Activated T-cell treated with anti-CD3 and anti-CD28 coated beads, Interleukin-2, amount 50 U/mL, for 4 hours (primary cell): ENCODE data around the gene CLDN6. TPM values are rescaled to one million over a fixed set of nuclear protein-coding genes. Genes with fewer than 3 reads are reported as not detected.

Experiments used
- ATAC-seq, 2 donors: fragments of 200-7000 bp; cut with Tn5 transposase; one replicate each; pipeline ENCODE4 v1.10.0; 2021
- DNase-seq: peaks from one replicate; pipeline ENCODE4 v3.0.0-alpha.2; 2020
- H3K27me3 Mint-ChIP-seq: one replicate; pipeline ENCODE4 v1.8.0; 2021; ENCODE audit warnings: low read depth, mixed read lengths
- H3K36me3 Mint-ChIP-seq: one replicate; pipeline ENCODE4 v1.8.0; 2022; ENCODE audit warnings: mixed read lengths; ENCODE audit not compliant: insufficient read depth
- H3K4me1 Mint-ChIP-seq: one replicate; pipeline ENCODE4 v1.8.0; 2021; ENCODE audit warnings: low read depth, mixed read lengths
- H3K4me3 Mint-ChIP-seq: one replicate; pipeline ENCODE4 v1.8.0; 2021; ENCODE audit warnings: mild to moderate bottlenecking, moderate library complexity, mixed read lengths
- H3K9me3 Mint-ChIP-seq: one replicate; pipeline ENCODE4 v1.8.0; 2021; ENCODE audit warnings: mixed read lengths
- total RNA-seq, 3 donors: library from RNA; stranded (reverse); gene quantifications; one replicate each; pipeline ENCODE4 v1.2.1, GENCODE V29; 2021

The CLDN6 gene
- total RNA-seq, 3 donors from 2014 or later = 0.18 to 0.30 (median 0.22) TPM

DNA sequence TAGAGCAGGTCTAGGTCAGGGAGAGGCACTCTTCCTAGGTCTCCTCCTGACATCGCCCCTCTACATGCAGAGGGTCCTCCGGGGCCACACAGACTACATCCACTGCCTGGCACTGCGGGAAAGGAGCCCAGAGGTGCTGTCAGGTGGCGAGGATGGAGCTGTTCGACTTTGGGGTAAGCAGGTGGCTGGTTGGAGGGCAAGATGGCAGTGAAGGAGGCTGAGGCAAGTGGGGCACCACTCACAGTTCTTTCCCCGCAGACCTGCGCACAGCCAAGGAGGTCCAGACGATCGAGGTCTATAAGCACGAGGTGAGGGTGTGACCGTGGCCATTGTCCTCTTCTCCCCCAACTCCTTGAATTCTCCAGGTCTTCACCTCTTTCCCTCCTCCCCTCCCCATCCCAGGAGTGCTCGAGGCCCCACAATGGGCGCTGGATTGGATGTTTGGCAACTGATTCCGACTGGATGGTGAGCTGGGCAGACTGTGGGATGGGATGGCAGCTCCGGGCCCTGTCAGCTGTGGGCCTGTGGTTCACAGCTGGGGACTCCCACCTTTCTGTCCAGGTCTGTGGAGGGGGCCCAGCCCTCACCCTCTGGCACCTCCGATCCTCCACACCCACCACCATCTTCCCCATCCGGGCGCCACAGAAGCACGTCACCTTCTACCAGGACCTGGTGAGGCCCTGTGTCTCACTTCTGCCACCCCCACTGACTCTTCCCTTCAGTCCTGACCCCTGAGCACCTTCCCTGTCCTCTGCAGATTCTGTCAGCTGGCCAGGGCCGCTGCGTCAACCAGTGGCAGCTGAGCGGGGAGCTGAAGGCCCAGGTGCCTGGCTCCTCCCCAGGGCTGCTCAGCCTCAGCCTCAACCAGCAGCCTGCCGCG, 8.9 kb upstream of the CLDN6 start:
- Mint-ChIP-seq H3K9me3 (no peaks in the 10 kb centered on the region), H3K4me1 (peaks cover 40% of the 10 kb centered on the region), H3K36me3 (peaks cover 13% of the 10 kb centered on the region), H3K27me3 (peaks cover 17% of the 10 kb centered on the region), H3K4me3 (no peak overlapping the region)
- DNase-seq = no peak
- no peak for ATAC-seq

DNA sequence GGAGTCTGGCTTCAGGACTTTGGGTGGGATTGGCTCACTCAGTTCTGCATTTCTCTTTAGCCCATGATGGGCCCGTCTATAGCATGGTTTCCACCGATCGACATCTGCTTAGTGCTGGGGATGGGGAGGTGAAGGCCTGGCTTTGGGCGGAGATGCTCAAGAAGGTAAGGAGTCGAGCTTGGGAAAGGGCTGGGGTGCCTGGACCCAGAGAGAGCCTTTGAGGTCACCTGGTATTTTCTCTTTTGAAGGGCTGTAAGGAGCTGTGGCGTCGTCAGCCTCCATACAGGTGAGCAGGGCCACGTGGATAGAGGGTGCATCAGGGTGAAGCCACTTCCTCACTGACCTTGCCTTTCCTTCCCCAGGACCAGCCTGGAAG, 8.0 kb upstream of the CLDN6 start:
- peaks cover 14% of the 10 kb centered on the region for H3K27me3 Mint-ChIP-seq
- H3K9me3 Mint-ChIP-seq = no peaks in the 10 kb centered on the region
- peaks cover 47% of the 10 kb centered on the region for H3K4me1 Mint-ChIP-seq
- H3K36me3 Mint-ChIP-seq = peaks cover 13% of the 10 kb centered on the region
- no peak overlapping the region for H3K4me3 Mint-ChIP-seq
- ATAC-seq (no peak), DNase-seq (no peak)

DNA sequence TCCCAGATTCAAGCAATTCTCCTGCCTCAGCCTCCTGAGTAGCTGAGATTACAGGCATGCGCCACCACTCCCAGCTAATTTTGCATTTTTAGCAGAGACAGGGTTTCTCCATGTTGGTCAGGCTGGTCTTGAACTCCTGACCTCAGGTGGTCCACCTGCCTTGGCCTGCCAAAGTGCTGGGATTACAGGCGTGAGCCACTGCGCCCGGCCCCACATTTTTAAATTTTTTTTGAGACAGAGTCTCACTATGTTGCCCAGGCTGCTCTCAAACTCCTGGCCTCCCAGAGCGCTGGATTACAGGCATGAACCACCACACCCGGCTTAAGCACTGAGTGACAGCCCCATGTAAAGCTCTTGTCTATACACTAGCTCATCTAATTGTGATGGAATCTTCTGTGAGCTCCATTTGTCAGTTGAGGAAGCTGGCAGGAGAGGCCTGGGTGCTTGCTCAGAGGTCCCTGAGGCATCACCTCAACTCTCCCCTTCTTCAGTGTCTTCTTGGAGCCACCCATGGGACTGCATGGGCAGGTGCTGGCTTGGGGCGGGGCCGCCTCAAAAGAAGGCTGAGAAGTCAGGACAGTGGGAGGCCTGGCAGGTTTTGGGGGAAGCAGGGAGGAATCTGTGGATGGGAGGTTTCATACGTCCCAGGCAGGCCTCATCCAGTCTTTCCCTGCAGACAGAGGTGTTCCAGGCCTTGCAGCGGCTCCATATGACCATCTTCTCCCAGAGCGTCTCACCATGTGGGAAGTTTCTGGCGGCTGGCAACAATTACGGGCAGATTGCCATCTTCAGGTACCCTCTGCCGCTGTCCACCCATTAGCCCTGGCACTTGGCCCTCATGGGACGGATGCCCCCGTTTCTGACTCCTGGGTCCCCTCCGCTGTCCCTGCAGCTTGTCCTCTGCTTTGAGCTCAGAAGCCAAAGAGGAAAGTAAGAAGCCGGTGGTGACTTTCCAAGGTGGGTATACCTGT, 7.3 kb upstream of the CLDN6 start:
- DNase-seq (no peak), ATAC-seq (no peak)
- H3K4me3 Mint-ChIP-seq = peak overlapping the region; percentile 37
- peaks cover 50% of the 10 kb centered on the region for H3K4me1 Mint-ChIP-seq
- H3K36me3 Mint-ChIP-seq = peaks cover 13% of the 10 kb centered on the region
- no peaks in the 10 kb centered on the region for H3K9me3 Mint-ChIP-seq
- peaks cover 11% of the 10 kb centered on the region for H3K27me3 Mint-ChIP-seq

DNA sequence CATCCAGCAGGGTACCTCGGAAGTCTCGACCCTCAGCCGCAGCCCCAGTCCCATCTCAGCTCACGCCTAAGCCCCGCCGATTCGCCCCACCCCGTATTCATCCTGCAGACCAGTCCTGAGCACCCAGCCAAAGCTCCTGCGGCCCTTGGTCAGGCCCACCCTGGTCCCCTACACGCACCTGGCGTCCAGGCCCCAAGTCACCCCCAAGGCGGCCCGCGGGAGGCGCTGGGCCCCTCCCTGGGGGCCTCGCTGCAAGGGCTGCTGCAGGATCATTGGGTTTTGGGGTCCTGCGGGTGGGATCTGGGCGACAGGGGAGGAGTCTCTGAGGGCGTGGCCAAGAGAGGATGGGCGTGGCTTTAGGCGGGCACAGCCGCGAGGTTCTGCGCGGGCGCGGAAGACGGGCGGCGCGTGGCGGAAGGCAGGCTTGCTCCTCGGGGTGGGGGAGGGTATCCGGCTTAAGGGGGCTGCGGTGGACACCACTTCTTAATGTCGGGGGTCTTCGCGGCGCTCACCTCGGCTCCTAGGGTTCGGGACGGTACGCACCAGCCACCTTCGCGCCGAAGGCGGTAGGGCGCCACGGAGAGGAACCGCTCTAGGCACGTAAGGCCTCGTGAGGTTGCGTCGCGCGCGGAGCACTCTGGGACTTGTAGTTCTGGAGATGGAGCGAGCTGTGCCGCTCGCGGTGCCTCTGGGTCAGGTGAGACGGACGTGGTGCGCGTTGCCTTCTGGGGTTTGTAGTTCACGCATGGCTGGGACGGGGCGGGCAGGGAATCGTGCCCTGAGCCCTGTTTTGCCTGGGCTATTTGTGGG, 5.9 kb upstream of the CLDN6 start, which contains the start of the genes HCFC1R1 and THOC6:
Gene HCFC1R1 (minus strand): TSS at position 274 of the 810 bp plus-strand sequence. CDS start 1 bp downstream, at position 273.
Gene THOC6 (plus strand): TSS at position 367 of the 810 bp plus-strand sequence. CDS start 292 bp downstream, at position 659.
- Mint-ChIP-seq H3K4me1 (peaks cover 48% of the 10 kb centered on the region), H3K4me3 (peak within 1 kb of the TSS; percentile 87), H3K9me3 (no peaks in the 10 kb centered on the region), H3K27me3 (peaks cover 2% of the 10 kb centered on the region), H3K36me3 (peaks cover 13% of the 10 kb centered on the region)
- ATAC-seq = peak; percentile 79 to 80
- peak; percentile 93 for DNase-seq

DNA sequence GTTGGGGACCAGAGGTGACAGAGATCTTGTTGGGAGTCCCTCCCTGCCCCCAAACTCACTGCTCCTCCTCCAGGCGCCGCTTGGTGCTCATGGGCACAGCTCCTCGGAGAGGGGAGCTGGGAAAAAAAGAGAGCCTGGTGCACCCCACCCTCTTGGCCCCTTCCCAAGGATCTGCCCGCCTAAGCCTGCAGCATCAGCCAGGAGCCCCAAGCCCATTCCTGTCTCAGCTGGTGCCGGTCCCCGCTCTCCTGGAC, 5.4 kb upstream of the CLDN6 start:
- peaks cover 13% of the 10 kb centered on the region for H3K36me3 Mint-ChIP-seq
- DNase-seq (no peak), ATAC-seq (no peak)
- H3K4me1 Mint-ChIP-seq = peaks cover 50% of the 10 kb centered on the region
- H3K27me3 Mint-ChIP-seq = peaks cover 2% of the 10 kb centered on the region
- H3K4me3 Mint-ChIP-seq = peak overlapping the region; percentile 87
- H3K9me3 Mint-ChIP-seq = no peaks in the 10 kb centered on the region

DNA sequence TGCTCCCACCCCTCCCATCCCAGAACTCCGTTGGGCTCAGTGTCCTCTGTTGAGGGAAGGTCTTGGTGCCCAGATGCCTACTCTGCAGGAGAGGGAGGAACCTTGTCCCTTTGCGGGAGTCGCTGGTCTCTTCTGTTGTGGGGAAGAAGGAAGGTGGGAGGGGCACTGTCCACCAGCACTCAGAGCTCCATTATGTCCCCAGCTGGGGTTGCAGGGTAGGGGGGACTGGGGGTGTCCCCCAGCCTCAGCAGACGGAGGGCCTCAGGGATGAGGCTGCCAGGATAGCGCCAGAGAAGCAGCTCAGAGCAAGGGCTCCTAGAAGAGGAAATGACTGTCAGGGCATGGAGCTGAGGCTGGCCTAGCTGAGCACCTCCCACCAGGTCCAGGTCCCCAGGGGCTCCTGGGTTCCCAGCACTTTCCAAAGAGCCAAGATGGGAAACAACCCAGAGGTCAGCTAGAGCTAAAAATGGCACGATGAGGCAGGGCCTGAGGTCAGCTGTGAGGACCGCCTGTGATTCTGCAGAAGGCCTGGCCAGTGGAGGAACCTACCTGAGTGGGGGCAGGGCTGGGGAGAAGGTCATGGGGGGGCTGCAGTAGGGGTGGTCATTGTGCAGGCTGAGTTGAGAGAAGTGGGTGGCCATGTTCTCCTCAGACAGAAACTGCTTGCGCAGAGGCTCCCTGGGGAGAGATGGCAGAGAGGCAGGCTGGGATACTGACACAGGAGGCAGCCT, 4.9 kb upstream of the CLDN6 start:
- Mint-ChIP-seq H3K36me3 (peaks cover 13% of the 10 kb centered on the region), H3K9me3 (no peaks in the 10 kb centered on the region), H3K27me3 (peaks cover 2% of the 10 kb centered on the region), H3K4me3 (peak overlapping the region; percentile 87), H3K4me1 (peaks cover 53% of the 10 kb centered on the region)
- no peak for ATAC-seq
- no peak for DNase-seq

DNA sequence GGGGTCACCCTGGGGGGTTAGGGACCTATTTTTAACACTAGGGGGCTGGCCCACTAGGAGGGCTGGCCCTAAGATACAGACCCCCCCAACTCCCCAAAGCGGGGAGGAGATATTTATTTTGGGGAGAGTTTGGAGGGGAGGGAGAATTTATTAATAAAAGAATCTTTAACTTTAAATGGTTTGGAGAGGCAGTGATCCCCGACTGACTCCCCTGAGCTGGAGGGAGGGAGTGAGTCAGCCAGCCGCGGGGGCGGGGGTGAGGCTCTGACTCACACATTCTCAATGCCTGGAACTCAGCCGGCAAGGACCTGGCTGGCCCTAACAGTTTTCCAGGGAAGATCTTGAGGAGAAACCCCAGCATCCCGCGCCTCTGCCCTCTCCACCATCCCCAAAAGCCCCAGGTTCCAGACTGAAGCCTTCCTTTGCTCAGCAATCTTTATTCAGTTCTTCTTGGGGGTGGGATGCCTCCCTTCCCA, 4.3 kb upstream of the CLDN6 start:
- peak overlapping the region; percentile 87 for H3K4me3 Mint-ChIP-seq
- peaks cover 53% of the 10 kb centered on the region for H3K4me1 Mint-ChIP-seq
- no peaks in the 10 kb centered on the region for H3K9me3 Mint-ChIP-seq
- ATAC-seq (peak; percentile 39 to 46), DNase-seq (peak; percentile 93)
- peaks cover 13% of the 10 kb centered on the region for H3K36me3 Mint-ChIP-seq
- H3K27me3 Mint-ChIP-seq = peaks cover 2% of the 10 kb centered on the region

DNA sequence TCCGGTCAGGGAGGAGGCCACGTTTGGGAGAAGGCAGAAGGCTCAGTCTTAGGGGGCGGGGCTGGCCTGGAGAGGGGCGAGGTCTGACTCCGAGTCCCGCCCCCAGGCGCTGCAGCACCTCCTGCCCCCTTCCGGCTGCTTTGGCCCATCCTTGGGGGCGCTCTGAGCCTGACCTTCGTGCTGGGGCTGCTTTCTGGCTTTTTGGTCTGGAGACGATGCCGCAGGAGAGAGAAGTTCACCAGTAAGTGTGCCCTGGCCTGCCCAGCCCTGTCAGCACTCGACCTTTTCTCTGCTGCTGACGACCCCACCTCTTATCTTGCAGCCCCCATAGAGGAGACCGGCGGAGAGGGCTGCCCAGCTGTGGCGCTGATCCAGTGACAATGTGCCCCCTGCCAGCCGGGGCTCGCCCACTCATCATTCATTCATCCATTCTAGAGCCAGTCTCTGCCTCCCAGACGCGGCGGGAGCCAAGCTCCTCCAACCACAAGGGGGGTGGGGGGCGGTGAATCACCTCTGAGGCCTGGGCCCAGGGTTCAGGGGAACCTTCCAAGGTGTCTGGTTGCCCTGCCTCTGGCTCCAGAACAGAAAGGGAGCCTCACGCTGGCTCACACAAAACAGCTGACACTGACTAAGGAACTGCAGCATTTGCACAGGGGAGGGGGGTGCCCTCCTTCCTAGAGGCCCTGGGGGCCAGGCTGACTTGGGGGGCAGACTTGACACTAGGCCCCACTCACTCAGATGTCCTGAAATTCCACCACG, 3.6 kb upstream of the CLDN6 start:
- no peaks in the 10 kb centered on the region for H3K9me3 Mint-ChIP-seq
- peaks cover 53% of the 10 kb centered on the region for H3K4me1 Mint-ChIP-seq
- H3K27me3 Mint-ChIP-seq = peaks cover 4% of the 10 kb centered on the region
- H3K36me3 Mint-ChIP-seq = peaks cover 9% of the 10 kb centered on the region
- DNase-seq (peak; percentile 90), ATAC-seq (peak; percentile 42 to 51)
- peak overlapping the region; percentile 87 for H3K4me3 Mint-ChIP-seq

DNA sequence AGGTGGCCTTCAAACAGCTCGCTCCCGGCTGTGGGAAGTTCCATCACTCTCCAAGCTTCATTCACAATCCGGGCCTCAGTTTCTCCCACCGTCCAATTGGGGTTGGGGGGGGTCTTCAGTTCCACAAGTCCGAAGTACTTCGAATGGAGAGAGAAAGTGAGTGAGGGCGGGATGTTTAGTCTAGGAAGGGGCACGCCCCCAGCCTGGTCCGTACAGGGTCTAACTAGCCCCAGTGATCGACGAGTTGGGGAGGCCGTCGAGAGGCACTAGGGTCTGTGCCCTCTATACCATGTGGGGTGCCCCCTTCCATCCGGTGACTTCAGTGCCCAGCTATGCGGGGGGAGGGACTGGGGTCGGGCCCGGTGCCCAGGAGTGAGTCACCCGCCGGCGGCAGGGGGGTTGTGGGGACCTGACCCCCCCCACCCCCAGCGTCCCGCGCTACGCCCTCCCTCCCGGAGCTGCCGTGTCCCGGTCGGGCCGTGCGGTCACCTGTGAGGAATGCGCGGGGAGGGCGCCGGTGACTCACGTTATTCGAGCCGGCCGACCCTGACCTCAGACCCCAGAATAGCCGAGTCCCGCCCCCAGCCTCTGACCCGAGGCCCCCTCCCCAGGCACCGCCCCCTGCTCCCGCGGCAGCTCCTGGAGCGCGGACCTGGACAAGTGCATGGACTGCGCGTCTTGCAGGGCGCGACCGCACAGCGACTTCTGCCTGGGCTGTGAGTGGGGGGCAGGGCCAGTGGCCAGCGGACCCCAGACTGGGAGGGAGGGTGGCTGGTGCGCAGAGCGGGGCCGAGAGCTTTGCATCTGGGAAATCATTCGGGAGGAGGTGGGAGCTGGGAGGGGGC, 2.8 kb upstream of the CLDN6 start:
- ATAC-seq (peak in 1 of 2 donors; percentile 1), DNase-seq (peak; percentile 74)
- Mint-ChIP-seq H3K27me3 (peaks cover 6% of the 10 kb centered on the region), H3K9me3 (no peaks in the 10 kb centered on the region), H3K36me3 (peaks cover 2% of the 10 kb centered on the region), H3K4me1 (peaks cover 53% of the 10 kb centered on the region), H3K4me3 (peak overlapping the region; percentile 87)

DNA sequence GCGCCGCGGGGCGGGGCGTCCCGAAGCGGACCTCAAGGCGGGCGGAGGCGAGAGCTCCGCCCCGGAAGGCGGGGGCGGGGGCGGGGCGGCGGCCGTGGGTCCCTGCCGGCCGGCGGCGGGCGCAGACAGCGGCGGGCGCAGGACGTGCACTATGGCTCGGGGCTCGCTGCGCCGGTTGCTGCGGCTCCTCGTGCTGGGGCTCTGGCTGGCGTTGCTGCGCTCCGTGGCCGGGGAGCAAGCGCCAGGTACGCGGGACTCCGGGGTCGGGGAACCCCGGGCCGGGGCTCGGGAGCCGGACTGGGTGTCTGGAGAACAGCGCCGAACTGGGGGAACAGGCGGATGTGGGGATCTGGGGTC, 2.2 kb upstream of the CLDN6 start, which contains the start of gene TNFRSF12A:
Gene TNFRSF12A (plus strand): TSS at position 122 of the 357 bp plus-strand sequence. CDS start 30 bp downstream, at position 152.
- peak in 1 of 2 donors; percentile 5 for ATAC-seq
- H3K36me3 Mint-ChIP-seq = peaks cover 2% of the 10 kb centered on the region
- DNase-seq = peak; percentile 59
- peaks cover 53% of the 10 kb centered on the region for H3K4me1 Mint-ChIP-seq
- H3K4me3 Mint-ChIP-seq = peak within 1 kb of the TSS; percentile 87
- H3K9me3 Mint-ChIP-seq = no peaks in the 10 kb centered on the region
- peaks cover 6% of the 10 kb centered on the region for H3K27me3 Mint-ChIP-seq

DNA sequence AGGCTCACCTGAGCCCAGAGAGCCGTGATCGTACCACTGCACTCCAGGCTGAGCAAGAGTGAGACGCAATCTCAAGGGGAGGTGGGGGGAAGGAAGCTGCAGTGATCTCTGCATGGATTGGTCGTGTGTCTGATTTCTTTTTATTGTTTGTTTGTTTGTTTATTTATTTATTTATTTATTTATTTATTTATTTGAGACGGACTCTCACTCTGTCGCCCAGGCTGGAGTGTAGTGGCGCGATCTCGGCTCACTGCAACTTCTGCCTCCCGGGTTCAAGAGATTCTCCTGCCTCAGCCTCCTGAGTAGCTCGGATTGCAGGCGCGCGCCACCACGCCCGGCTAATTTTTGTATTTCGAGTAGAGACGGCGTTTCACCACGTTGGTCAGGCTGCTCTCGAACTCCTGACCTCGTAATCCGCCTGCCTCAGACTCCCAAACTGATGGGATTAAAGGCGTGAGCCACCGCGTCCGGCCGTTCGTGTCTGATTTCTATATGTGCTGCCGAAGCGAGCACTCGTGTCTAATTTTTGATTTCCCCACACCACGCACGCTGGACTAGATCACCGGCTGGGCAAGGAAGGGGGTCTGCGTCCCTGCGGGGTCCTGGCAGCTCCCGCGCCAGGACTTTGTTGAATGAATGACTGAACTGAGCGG, 1.7 kb upstream of the CLDN6 start:
- no peak for ATAC-seq
- H3K4me3 Mint-ChIP-seq = peak overlapping the region; percentile 82
- peaks cover 53% of the 10 kb centered on the region for H3K4me1 Mint-ChIP-seq
- peaks cover 6% of the 10 kb centered on the region for H3K27me3 Mint-ChIP-seq
- H3K9me3 Mint-ChIP-seq = no peaks in the 10 kb centered on the region
- peaks cover 2% of the 10 kb centered on the region for H3K36me3 Mint-ChIP-seq
- no peak for DNase-seq
